T-helper 1 cell treated with Interleukin-12 subunit alpha and Interleukin-12 subunit beta and Interleukin-4 antibody, amounts not matched to agents 30 μg/mL and 1 μg/mL, for 36 hours (primary cell): ENCODE results near the gene FPR2.

Experiments
- H3K27ac Mint-ChIP-seq: one replicate; pipeline ENCODE4 v1.8.0; 2021; ENCODE audit warnings: mild to moderate bottlenecking, mixed read lengths
- H3K27me3 Mint-ChIP-seq: one replicate; pipeline ENCODE4 v1.8.0; 2021; ENCODE audit warnings: low read depth, mixed read lengths
- H3K36me3 Mint-ChIP-seq: one replicate; pipeline ENCODE4 v1.8.0; 2021; ENCODE audit warnings: low read depth, mixed read lengths
- H3K4me1 Mint-ChIP-seq: one replicate; pipeline ENCODE4 v1.8.0; 2021; ENCODE audit warnings: low read depth, mixed read lengths
- H3K4me3 Mint-ChIP-seq: one replicate; pipeline ENCODE4 v1.8.0; 2021; ENCODE audit warnings: mild to moderate bottlenecking, moderate library complexity, mixed read lengths
- H3K9me3 Mint-ChIP-seq: one replicate; pipeline ENCODE4 v1.8.0; 2021; ENCODE audit warnings: mixed read lengths

Gene FPR2

DNA sequence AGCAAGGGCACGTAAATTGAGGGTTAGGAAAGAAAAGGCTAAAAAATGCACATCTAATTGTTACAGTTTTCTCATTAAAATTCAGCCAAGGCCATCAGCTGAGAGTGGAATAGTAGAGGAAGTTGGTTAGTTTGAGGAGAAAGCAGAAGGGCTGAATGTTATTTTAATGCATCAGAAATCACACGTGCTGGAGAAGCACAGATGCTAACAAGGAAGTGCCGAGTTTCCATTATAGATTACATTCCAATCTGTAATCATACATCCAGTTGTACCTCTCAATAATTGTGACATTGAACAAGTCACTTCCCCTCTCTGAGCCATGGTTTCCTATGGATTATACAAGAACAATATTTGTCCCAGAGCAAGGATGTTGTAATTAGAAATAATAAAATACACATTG lies 59.0 kb downstream of the FPR2 start:
- Mint-ChIP-seq H3K27me3 (no peaks in the 10 kb centered on the region), H3K4me1 (no peaks in the 10 kb centered on the region), H3K9me3 (peaks cover 66% of the 10 kb centered on the region), H3K27ac (no peak overlapping the region), H3K4me3 (no peak overlapping the region), H3K36me3 (no peaks in the 10 kb centered on the region)
